ENCODE measurements around the gene WDR83. TPM values are rescaled to one million over a fixed set of nuclear protein-coding genes. Genes with fewer than 3 reads are reported as not detected.
A peak's percentile ranks its signal among the peaks of the same experiment; 100 is the strongest.

WDR83 gene
- total RNA-seq, 2 donors from 2014 or later, result 18.8 to 26.2 TPM

DNA sequence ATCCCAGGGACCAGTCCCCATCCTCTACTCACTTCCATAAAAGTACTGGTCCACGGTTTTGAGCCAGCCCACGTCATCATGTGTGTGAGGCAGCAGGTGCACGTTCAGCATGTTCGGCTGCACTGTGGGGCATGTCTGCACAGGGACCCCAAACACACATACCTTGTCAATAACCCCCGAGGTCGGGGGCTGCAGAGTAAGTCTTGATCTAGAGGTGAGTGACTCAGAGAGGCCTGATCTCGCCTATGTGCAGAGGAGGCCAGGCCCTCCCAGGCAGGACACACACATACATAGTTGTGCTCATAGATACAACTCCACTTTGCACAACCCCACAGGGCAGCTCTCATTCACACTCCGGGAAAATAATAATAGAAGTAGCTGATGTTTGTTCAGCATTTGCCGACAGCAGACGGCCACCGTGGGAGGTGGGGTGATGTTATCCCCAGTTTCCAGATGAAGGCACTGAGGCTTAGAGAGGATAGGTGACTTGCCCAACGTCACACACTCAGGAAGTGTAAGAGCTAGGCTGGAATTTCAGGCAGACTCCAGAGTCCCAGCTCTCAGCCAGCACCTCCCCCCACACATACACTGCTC is 839 bp upstream of the WDR83 start:
- Histone ChIP-seq H3K36me3 (ENCODE audit: control insufficient read depth, insufficient read depth, low read length) (peaks cover 38% of the 10 kb centered on the region), H3K9me3 (ENCODE audit: control insufficient read depth, low read length) (no peaks in the 10 kb centered on the region), H3K4me3 (ENCODE audit: low read length) (peak overlapping the region; percentile 91), H3K9ac (ENCODE audit: extremely low read depth, low read length, poor library complexity, severe bottlenecking) (peak overlapping the region; percentile 76), H3K27me3 (ENCODE audit: control insufficient read depth, insufficient read depth, low read length, poor library complexity, severe bottlenecking) (no peaks in the 10 kb centered on the region), H3K27ac (ENCODE audit: low read depth, low read length) (no peak overlapping the region), H3K4me1 (ENCODE audit: control insufficient read depth, insufficient read depth, low read length) (no peaks in the 10 kb centered on the region)
- no peak for DNase-seq
- peaks cover 23% of the 10 kb centered on the region for H3K36me3 Mint-ChIP-seq (ENCODE audit: low read depth)
- no peaks in the 10 kb centered on the region for H3K27me3 Mint-ChIP-seq (ENCODE audit: insufficient read depth)
- TF ChIP-seq CTCF (conservative IDR thresholded peaks at IDR 0.05), result no peak
- peak overlapping the region; percentile 96 for H3K4me3 Mint-ChIP-seq
- peak overlapping the region; percentile 71 for H3K27ac Mint-ChIP-seq
- 84% methylated on average over 11 of the region's 12 CpGs; no CpG with 5 or more reads in 1 of the 2 experiments for WGBS, 2 experiments (ENCODE audit: insufficient coverage in 1 of 2, insufficient read length in 1 of 2)
- no peaks in the 10 kb centered on the region for H3K9me3 Mint-ChIP-seq
- H3K4me1 Mint-ChIP-seq, result peaks cover 22% of the 10 kb centered on the region

GRCh38 chr19:12667731-12668302 is 1.2 kb downstream of the WDR83 start:
- H3K9ac ChIP-seq (ENCODE audit: extremely low read depth, low read length, poor library complexity, severe bottlenecking), result no peak overlapping the region
- 87 to 92% methylated on average over 3 to 4 of the region's 4 CpGs for WGBS, 2 experiments (ENCODE audit: insufficient coverage in 1 of 2, insufficient read length in 1 of 2)
- no peaks in the 10 kb centered on the region for H3K4me1 ChIP-seq (ENCODE audit: control insufficient read depth, insufficient read depth, low read length)
- TF ChIP-seq CTCF (conservative IDR thresholded peaks at IDR 0.05), result no peak
- H3K27me3 ChIP-seq (ENCODE audit: control insufficient read depth, insufficient read depth, low read length, poor library complexity, severe bottlenecking), result no peaks in the 10 kb centered on the region
- no peaks in the 10 kb centered on the region for H3K9me3 ChIP-seq (ENCODE audit: control insufficient read depth, low read length)
- peaks cover 22% of the 10 kb centered on the region for H3K4me1 Mint-ChIP-seq
- H3K4me3 Mint-ChIP-seq, result peak overlapping the region; percentile 96
- H3K9me3 Mint-ChIP-seq, result no peaks in the 10 kb centered on the region
- H3K27ac ChIP-seq (ENCODE audit: low read depth, low read length), result no peak overlapping the region
- H3K36me3 Mint-ChIP-seq (ENCODE audit: low read depth), result peaks cover 28% of the 10 kb centered on the region
- peaks cover 32% of the 10 kb centered on the region for H3K36me3 ChIP-seq (ENCODE audit: control insufficient read depth, insufficient read depth, low read length)
- no peak for DNase-seq
- peak overlapping the region; percentile 93 for H3K4me3 ChIP-seq (ENCODE audit: low read length)
- no peaks in the 10 kb centered on the region for H3K27me3 Mint-ChIP-seq (ENCODE audit: insufficient read depth)
- H3K27ac Mint-ChIP-seq, result no peak overlapping the region

DNA sequence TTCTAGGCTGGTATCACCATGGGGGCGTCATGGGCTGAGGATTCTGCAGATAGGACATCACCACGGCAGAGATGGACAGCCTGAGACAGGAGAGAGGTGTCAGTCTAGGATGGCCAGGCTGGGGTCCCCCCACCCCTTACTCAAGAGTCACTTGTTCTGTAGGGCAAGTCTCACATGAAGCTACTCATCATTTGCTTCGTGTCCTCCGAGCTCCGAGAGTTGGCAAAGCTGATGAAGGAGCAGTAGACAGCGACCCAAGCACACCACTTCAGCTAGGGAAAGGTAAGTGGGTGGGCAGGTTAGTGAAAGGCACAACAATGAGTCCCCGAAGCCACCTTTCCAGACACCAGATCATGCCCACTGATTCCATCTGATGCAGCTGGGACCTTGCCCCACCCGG is 1.7 kb downstream of the WDR83 start:
- no peaks in the 10 kb centered on the region for H3K9me3 Mint-ChIP-seq
- H3K4me3 ChIP-seq (ENCODE audit: low read length), result peak overlapping the region; percentile 93
- H3K27me3 Mint-ChIP-seq (ENCODE audit: insufficient read depth), result no peaks in the 10 kb centered on the region
- peak overlapping the region; percentile 98 for H3K27ac Mint-ChIP-seq
- peak overlapping the region; percentile 96 for H3K4me3 Mint-ChIP-seq
- TF ChIP-seq CTCF (conservative IDR thresholded peaks at IDR 0.05), result no peak
- DNase-seq, result no peak
- H3K9me3 ChIP-seq (ENCODE audit: control insufficient read depth, low read length), result no peaks in the 10 kb centered on the region
- H3K4me1 ChIP-seq (ENCODE audit: control insufficient read depth, insufficient read depth, low read length), result no peaks in the 10 kb centered on the region
- peaks cover 22% of the 10 kb centered on the region for H3K4me1 Mint-ChIP-seq
- H3K27me3 ChIP-seq (ENCODE audit: control insufficient read depth, insufficient read depth, low read length, poor library complexity, severe bottlenecking), result no peaks in the 10 kb centered on the region
- peaks cover 27% of the 10 kb centered on the region for H3K36me3 Mint-ChIP-seq (ENCODE audit: low read depth)
- peak overlapping the region; percentile 56 for H3K9ac ChIP-seq (ENCODE audit: extremely low read depth, low read length, poor library complexity, severe bottlenecking)
- H3K36me3 ChIP-seq (ENCODE audit: control insufficient read depth, insufficient read depth, low read length), result peaks cover 32% of the 10 kb centered on the region
- 82 to 88% methylated on average over 8 of the region's 8 CpGs for WGBS, 2 experiments (ENCODE audit: insufficient coverage in 1 of 2, insufficient read length in 1 of 2)
- no peak overlapping the region for H3K27ac ChIP-seq (ENCODE audit: low read depth, low read length)

All from endodermal cell (in vitro differentiated cells).